Urinary bladder (tissue), 4 donors: ENCODE data around the gene IQSEC1. TPM values are rescaled to one million over a fixed set of nuclear protein-coding genes. Genes with fewer than 3 reads are reported as not detected.
A peak's percentile ranks its signal among the peaks of the same experiment; 100 is the strongest.

Experiments
- DNase-seq: peaks from one replicate; pipeline ENCODE4 v3.0.0-alpha.2; 2015; ENCODE audit errors: extremely low spot score
- H3K27ac ChIP-seq: one replicate; pipeline ENCODE4 v1.5.1; 2013; ENCODE audit warnings: low read depth, mild to moderate bottlenecking, moderate library complexity
- H3K36me3 ChIP-seq: one replicate; pipeline ENCODE4 v1.6.1; 2013; ENCODE audit warnings: mild to moderate bottlenecking, moderate library complexity; ENCODE audit not compliant: insufficient read depth
- H3K4me1 ChIP-seq: one replicate; pipeline ENCODE4 v1.6.1; 2013; ENCODE audit warnings: mild to moderate bottlenecking, moderate library complexity; ENCODE audit not compliant: insufficient read depth
- H3K4me3 ChIP-seq: one replicate; pipeline ENCODE4 v1.5.1; 2013; ENCODE audit warnings: low read depth, low read length
- WGBS: extraction: QIAGEN DNeasy Blood & Tissue Kit; methylation state at CpG from one replicate; pipeline ENCODE4 v1.1.7; 2013; 5-methylcytosine and 5-hydroxymethylcytosine counted together
- polyA plus RNA-seq: library from polyadenylated mRNA; stranded (reverse); fragments of 200-250 nt; gene quantifications from one replicate; pipeline ENCODE4 v1.2.3, GENCODE V29; 2013
- total RNA-seq: library from RNA; depleted of rRNA; stranded (reverse); fragments of >200 nt; gene quantifications from one replicate; pipeline ENCODE4 v1.2.3, GENCODE V29; 2014
- donor health status: healthy with polysubstance abuse.
- donor health status: healthy.

IQSEC1 gene
- total and polyA plus RNA-seq, 2 donors = 24.4 to 27.8 TPM

DNA sequence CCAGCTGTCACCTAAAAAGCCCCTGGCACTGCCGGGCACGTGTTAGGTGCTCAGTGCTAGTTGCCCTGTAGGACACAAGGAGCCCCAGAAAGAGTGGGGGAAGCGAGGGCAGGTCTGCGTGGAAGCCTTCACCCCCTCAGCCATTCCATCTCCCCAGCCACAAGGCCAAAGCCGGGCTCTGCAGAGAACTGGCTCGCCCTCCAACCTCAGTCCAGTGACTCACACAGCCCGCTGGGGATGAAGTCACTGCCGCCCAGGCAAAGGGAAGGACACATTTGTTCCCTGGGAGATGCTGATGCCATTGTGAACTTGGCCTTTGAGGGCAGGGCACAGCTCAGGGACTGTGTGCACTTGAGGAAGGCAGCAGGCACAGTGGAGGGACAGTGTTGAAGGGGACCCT lies 48.1 kb downstream of the IQSEC1 start:
- 83% methylated on average over 8 of the region's 8 CpGs for WGBS
- no peak for DNase-seq
- no peak overlapping the region for H3K27ac ChIP-seq
- H3K4me1 ChIP-seq = no peaks in the 10 kb centered on the region
- no peak overlapping the region for H3K4me3 ChIP-seq
- H3K36me3 ChIP-seq = no peaks in the 10 kb centered on the region

DNA sequence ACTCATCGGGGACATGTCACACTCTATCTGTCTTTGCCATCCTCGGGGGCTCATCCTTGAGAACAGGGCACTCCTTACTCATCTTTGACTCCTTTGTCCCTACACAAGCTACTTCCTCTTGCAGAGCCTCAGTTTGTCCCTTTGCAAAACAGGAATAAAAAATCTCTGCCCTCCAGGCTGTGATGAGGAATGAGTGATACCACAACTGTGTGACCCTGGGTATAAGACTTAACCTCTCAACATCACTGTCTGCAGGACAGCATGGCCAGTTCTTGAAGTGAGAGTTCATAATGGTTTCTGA lies 48.5 kb downstream of the IQSEC1 start:
- H3K36me3 ChIP-seq = no peaks in the 10 kb centered on the region
- no peaks in the 10 kb centered on the region for H3K4me1 ChIP-seq
- DNase-seq = no peak
- H3K4me3 ChIP-seq = no peak overlapping the region
- no peak overlapping the region for H3K27ac ChIP-seq
- WGBS = 95% methylated on average over 2 of the region's 2 CpGs

DNA sequence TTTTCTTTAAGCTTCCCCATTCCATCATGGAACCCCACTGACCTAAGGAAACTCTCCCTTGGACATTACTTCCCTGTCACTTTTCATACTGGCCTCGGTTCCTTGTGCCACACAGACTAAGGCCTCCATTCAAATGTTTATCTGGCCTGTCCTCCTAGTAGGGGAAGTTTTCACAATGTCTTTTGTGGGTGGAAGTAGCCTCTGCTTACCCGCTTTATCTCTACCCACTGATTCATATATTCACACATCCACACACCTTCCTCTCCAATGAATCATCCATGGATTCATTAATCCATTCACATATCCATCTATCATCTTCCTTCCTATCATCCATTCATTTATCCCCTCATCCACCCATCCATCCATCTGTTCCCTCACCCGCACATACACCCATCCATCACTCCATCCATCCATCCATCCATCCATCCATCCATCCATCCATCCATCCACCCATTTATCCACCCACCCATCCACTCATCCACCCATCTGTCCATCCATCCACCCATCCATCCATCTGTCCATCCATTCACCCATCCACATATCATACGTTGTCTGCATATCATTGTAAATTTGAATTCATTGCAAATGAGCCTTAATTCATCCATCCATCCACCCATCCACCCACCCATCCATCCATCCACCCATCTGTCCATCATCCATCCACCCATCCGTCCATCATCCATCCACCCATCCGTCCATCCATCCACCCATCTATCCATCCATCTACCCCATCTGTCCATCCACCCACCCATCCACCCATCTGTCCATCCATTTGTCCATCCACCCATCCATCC lies 49.1 kb downstream of the IQSEC1 start:
- Histone ChIP-seq H3K4me1 (no peaks in the 10 kb centered on the region), H3K4me3 (no peak overlapping the region), H3K27ac (no peak overlapping the region), H3K36me3 (no peaks in the 10 kb centered on the region)
- no peak for DNase-seq
- WGBS = 89% methylated on average over 6 of the region's 6 CpGs

DNA sequence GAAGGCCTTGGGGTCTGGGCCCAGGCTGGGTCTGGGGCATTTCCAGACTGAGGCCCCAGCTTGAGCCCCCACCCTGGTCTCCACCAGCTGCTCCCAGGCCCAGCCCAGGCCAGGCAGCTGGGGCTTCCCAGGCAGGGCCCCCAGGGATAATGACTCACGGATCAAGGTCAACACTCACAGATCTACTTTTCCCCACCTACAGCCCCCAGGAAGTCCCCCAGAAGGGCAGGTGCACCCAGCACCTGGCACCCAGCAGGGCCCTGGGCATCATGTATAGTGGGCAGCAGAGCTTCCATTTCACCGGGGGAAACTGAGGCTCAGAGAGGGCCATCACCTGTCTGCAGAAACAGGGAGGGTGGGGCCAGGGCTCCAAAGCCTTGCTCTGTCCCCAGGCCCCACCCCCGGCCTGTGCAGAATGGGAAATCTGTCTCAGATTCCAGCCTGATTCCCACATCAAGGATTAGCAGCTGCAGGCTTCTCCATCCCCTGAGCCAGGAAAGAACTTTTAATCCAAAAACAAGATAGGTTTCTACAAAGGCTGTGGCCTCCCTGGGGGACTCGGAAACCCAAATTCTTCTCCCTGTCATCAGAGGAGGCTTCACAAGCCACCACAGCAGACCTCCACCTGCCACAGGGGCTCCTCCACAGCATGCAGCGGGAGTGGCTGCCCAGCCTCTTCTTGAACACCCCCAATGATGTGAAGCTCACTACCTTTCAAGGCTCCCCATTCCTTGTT lies 49.8 kb downstream of the IQSEC1 start:
- Histone ChIP-seq H3K36me3 (no peaks in the 10 kb centered on the region), H3K4me3 (no peak overlapping the region), H3K27ac (no peak overlapping the region), H3K4me1 (no peaks in the 10 kb centered on the region)
- WGBS = 83% methylated on average over 5 of the region's 5 CpGs
- DNase-seq = no peak

DNA sequence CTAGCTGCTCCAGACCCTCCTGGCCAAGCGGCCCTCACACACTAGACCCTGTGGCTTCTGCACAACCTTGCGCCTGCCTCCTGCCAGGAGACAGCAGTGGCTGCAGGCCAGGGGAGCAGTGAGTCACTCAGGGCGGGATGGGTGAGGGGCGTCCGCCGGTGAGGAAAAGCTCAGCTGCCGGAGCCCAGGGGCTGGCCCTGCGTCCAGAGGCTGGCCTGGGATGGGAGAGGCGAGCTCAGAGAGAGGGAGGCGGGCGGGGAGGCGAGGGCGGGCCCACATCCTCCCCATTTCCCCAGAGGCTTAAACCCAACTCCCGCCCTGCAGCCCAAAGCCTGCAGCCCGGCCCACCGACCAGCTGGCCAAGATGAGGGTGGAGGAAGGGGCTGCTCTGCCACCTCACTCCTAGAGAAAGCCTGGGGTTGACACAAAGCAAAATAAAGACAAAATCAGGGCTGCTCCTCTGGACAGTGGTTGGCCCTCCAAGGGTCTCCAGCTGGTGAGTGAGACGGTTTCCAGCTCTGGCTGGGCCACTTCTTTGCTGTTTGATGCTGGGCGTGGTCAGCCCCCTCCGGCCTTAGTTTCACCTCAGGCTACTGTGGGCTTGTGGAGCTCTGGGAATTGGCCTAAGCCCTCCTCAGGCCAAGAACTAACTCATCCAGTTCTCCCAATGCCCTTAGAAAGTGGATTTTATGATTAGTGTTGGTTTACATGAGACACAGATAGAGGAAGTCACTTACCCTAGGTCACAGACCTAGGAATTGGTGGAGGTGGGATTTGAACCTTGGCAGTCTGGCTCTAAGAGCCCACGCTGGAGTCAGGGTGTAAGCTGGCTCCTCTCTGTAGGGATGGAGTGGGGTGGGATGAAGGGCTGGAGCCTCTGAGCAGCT lies 50.6 kb downstream of the IQSEC1 start:
- Histone ChIP-seq H3K27ac (peak overlapping the region; percentile 38), H3K36me3 (no peaks in the 10 kb centered on the region), H3K4me3 (no peak overlapping the region), H3K4me1 (no peaks in the 10 kb centered on the region)
- WGBS = 30% methylated on average over 20 of the region's 20 CpGs
- no peak for DNase-seq

DNA sequence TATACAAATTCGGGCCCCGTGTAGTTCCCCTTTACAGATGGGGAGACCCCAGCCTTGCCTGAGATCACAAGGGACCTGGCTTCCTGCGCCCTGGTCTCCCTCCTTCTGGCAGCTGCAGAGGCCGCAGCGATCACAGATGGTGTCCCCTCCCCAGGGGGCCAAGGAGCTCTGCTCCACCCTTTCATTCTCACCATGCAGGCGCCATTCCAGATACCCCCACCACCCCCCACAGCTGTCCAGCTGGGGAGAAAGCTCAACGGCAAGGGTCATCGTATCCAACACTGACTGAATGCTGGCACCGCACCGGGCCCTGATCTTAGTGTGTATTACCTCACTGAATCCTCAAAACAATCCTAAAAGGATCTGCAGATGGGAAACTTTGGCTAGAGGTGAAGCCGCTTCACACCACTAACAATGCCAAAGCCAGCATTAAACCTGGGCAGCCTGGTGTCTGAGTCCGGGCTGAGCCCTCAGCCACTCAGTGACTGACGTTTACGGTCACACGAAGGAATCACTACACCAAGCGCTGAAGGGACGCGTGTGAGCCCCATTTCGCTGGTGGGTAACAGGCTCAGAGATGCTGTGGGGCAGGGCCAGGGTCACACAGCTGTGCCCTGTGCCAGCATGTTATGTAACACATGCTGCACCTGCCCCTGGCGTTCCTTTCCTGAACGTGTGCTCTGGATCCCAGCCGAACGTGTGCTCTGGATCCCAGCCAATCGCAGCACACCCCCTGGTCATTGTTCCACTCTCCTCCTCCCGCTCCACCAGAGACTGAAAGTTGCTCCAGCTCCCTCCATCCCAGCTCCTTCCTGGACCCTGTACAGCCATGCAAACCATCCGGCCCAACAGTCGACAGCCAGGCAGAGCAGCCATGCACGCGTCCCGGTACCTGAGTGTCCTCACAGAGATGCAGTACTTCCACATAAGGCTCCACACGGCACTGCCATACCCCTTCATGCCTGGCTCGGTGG lies 51.8 kb downstream of the IQSEC1 start:
- no peak for DNase-seq

DNA sequence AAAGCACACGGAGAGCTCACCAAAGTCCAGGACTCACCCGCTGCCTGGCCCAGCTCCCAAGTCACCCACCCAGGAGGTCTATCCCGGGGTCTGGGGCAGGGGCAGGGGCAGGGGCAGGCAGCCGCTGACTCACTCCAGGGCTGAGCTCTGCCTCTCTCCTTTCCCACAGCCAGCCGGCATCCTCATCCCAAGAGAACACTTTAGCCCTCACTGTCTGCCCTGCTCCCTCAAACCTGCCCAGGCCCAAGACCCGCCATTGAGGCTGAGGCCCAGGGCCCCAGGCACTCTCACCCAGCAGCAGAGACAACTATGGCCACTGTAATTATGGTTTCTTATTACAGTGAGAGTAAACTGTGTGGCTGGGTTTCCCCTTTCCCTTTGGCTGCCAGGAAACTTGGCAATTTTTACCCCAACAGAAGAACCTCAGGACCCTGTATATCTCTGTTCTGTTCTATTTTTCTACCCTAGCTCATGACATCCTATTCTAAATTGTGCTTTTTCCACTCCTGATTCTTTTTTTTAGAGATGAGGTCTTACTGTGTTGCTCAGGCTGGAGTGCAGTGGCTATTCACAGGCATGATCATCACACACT lies 53.0 kb downstream of the IQSEC1 start:
- DNase-seq = no peak
- 89% methylated on average over 6 of the region's 6 CpGs for WGBS
- H3K4me3 ChIP-seq = no peak overlapping the region
- H3K36me3 ChIP-seq = no peaks in the 10 kb centered on the region
- no peak overlapping the region for H3K27ac ChIP-seq
- no peaks in the 10 kb centered on the region for H3K4me1 ChIP-seq

More for the DNA sequence above, 51.8 kb downstream of the IQSEC1 start:
- Histone ChIP-seq H3K27ac (no peak overlapping the region), H3K36me3 (no peaks in the 10 kb centered on the region), H3K4me3 (no peak overlapping the region), H3K4me1 (no peaks in the 10 kb centered on the region)
- WGBS = 64% methylated on average over 32 of the region's 32 CpGs

DNA sequence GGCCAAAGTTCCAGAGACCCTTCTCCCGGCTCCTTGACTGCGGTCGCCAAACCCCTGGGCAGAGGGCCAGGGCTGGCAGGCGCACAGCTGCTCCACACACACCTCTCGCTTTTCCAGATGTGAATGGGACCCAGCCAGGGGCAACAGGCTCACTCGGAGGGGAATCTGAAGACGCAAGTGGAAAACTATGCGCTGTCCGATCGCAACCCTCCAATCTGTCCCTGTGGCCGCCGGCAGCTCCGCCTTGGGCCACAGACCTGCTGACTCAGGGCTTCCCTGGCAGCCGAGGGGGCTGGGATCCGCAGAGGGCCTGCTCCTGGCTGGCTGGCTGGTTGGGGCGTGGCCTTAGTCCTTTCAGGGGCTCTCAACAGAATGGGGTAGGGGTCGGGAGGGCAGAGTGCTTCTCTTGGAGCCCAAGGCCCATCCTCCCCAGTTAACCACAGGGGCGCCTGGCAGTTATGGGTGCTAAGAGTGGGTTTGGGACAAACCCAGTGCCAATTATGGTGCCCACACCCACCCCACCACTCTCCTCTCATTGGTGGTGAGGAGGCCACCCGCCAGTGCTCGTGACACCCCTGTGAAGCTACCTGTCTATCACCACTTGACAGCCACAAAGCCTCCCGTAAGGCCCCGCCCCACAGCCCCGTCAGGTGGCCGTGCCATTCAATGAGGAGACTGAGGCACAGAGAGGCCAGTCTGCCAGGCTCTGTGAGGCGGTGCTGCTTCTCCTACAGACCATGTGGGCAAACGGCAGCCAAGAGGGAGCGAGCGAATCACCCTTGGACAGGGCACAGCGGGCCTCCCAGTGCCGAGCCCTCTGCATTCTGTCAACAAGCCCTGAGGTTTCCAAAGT lies 53.8 kb downstream of the IQSEC1 start:
- DNase-seq = no peak
- Histone ChIP-seq H3K4me3 (no peak overlapping the region), H3K4me1 (no peaks in the 10 kb centered on the region), H3K27ac (no peak overlapping the region), H3K36me3 (no peaks in the 10 kb centered on the region)
- 51% methylated on average over 30 of the region's 30 CpGs for WGBS

DNA sequence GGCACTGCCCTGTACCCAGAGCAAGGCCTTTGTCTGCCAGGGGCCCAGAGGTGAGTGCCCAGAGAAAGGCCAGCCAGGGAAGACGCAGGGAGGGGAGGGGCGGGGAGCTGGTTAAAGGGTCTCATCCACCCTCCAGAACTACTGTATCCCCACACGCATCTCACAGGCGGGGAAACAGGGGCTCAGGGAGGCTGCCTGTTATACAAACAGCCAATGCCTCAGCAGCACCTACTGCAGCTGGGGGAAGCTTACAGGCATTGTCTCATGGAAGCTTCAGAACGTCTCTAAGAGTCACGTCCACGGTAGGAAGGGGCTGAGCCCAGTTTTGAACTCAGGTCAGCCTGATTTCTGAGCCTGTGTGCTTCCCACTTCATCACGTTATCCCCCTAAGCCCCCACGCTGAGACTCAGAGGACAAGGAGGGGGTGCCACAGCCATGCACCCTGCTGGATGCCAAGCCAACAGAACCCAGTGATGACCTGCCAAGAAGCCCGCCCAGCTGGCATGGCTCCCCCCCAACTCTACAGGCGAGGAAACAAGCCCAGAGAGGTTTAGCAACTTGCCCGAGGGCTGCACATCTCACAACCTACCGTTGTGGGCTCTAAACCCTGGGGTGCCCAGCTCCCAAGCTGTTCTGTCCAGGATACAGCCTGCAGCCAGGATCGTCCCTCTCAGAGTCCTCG lies 54.5 kb downstream of the IQSEC1 start:
- Histone ChIP-seq H3K36me3 (no peaks in the 10 kb centered on the region), H3K4me3 (no peak overlapping the region), H3K27ac (no peak overlapping the region), H3K4me1 (no peaks in the 10 kb centered on the region)
- WGBS = 57% methylated on average over 15 of the region's 15 CpGs
- DNase-seq = no peak

DNA sequence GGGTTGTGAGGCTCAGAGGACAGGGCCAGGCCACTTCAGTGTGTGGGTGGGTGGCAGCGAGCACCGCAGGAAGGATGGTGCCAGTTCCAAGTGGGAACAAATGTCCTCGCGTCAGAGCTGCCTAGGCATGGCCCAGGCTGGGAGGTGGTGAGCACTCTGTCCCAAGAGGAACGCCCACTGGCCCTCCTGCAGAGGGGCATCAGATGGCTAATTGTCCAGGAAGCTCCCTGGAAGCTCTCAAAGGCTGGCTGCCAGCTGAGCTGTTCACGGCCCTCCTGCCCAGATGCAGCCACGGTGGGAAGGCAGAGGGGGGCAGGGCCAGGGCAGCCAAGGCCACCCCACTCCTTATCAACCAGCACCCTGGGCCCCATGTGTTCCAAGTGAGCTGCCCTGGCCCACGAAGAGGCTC lies 55.2 kb downstream of the IQSEC1 start:
- H3K27ac ChIP-seq = no peak overlapping the region
- H3K36me3 ChIP-seq = no peaks in the 10 kb centered on the region
- no peak overlapping the region for H3K4me3 ChIP-seq
- no peaks in the 10 kb centered on the region for H3K4me1 ChIP-seq
- DNase-seq = no peak
- 58% methylated on average over 8 of the region's 8 CpGs for WGBS

DNA sequence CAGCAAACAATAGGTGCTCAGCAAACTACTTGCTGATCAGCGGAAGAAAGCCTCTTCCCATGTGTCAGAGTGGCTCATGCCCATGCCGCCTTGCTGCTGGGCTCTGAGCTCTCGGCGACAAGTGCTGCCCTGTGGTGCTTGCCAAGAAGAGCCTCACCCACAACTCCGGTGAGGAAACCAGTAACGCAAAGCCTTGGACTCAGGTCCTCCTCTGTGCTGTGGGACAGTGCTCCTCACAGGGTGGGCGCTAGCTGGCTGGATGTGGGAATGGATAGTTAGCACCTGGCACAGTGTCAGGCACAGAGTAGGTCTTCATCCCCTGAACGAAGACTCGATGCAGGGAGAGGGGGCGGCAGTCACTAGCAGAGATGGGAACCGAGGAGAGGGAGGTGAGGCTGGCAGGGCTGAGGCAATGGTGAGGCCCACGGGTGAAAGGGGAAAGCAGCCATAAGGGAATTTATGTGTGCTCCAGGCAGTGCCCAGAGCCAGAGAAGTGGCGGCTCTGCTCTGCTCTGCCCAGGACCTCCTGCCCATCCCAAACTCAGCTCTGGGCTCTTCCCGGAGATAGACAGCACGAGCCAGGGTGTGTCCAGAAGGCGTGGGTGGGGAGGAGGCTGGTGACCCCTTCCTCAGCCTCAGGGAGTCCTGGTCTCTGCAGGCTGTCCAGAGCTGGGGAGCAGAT lies 55.7 kb downstream of the IQSEC1 start:
- no peak for DNase-seq
- Histone ChIP-seq H3K4me1 (no peaks in the 10 kb centered on the region), H3K27ac (no peak overlapping the region), H3K36me3 (no peaks in the 10 kb centered on the region), H3K4me3 (no peak overlapping the region)
- WGBS = 87% methylated on average over 16 of the region's 16 CpGs
